HG02571 (cell line): ENCODE measurements around the gene ADGRB3.
"Not testable (repeated sequence)": the region's sequence is repeated elsewhere in the genome, so short reads cannot be mapped to it uniquely, and the experiment has no call there.

ENCODE experiments used
- ATAC-seq: cut with Tn5 transposase; IDR thresholded peaks from one replicate; pipeline ENCODE4 v1.9.1; 2021; ENCODE audit warnings: mild to moderate bottlenecking, moderate library complexity; ENCODE audit not compliant: unreplicated experiment

Gene ADGRB3

DNA sequence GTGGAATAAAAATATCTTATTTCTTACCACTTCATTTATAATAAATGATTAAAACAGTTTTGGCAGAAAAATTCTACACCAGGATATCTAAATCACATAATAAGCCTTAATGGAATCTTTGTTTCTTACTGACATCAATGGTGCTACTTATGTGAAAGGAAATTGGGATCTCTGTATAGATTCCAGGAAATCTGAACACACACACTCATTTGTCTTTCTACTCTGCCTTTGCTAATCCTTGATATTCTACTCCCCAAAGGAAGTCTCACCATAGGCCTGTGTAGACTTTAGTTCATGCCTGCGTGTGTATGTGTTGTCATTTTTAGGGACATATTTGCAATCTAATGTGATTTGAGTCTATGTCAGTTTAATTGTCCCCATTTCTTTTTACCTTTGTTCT is 7.9 kb downstream of the ADGRB3 start:
- ATAC-seq = no peak

GRCh38 chr6:68649669-68650068 is 14.6 kb downstream of the ADGRB3 start:
- ATAC-seq = no peak

GRCh38 chr6:68650142-68650541 is 15.1 kb downstream of the ADGRB3 start:
- no peak for ATAC-seq

- ATAC-seq = no peak
These were observed 16.2 kb downstream of the ADGRB3 start for GRCh38 chr6:68651011-68651985.

- ATAC-seq = no peak
These were observed 17.0 kb downstream of the ADGRB3 start for GRCh38 chr6:68652117-68652536.

DNA sequence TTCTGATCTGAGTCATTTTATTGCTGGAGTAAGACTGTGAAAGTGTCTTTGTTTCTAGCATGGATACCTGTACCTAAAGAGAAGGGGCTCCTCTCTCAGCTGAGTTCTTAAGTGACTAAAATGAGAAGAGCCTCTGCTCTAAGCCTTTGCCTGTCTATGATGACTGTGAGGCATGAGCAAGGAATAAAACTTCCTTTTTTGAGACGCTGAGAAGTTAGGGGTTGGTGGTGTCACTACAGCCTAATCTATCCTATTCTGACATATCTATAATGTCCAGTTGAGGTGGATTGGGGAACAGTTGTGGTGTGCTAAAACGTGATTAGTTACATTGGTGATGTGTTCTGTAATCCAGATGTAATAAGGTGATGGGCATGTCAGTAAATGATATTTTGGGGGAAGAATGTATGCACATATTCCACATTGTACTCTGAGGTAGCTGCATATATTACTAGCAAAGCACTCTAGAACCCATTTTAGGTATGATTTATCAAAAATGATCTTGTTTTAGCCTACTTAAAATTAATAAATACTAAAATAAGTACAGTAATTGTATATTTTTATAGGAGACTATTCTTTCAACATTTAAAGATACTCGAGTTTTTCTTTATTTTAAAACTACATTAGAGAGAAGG is 18.1 kb downstream of the ADGRB3 start:
- ATAC-seq = no peak

DNA sequence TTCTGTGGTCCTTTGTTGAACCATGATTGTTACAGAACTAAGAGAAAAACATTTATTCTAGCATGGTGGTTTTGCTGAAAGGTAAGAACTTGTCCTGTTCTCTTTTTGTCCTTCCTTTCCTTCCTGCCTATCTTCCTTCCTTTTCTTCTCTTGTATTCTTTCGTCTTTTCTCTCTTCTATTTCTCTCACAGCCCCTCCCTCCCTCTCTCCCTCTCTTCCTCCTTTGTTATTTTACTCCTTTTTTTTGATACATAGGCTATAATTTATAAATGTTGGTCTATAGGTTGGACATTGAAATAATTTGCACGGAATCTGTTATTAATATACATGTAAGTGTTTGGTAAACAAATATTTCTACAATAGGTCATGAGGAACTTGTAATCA is 18.6 kb downstream of the ADGRB3 start:
- ATAC-seq = no peak

- ATAC-seq = no peak
These were observed 19.1 kb downstream of the ADGRB3 start for GRCh38 chr6:68654134-68654533.

DNA sequence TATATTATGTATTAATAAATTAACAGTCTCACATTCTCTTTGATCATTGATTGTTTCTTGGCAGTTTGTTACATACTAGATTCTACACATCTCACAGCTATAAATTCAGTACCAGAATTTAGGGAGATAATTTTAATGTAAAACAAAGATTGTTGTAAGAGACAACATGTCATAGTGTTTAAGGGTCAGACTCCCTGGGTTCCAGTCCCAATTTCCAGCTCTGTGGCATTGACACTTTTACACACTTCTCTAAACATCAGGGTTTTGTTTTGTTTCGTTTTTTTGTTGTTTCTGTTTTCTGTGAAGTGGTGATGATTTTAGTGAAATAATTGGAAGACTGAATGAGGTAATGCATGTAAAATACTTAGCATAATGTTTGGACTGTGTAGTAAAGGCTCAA is 19.9 kb downstream of the ADGRB3 start:
- no peak for ATAC-seq

DNA sequence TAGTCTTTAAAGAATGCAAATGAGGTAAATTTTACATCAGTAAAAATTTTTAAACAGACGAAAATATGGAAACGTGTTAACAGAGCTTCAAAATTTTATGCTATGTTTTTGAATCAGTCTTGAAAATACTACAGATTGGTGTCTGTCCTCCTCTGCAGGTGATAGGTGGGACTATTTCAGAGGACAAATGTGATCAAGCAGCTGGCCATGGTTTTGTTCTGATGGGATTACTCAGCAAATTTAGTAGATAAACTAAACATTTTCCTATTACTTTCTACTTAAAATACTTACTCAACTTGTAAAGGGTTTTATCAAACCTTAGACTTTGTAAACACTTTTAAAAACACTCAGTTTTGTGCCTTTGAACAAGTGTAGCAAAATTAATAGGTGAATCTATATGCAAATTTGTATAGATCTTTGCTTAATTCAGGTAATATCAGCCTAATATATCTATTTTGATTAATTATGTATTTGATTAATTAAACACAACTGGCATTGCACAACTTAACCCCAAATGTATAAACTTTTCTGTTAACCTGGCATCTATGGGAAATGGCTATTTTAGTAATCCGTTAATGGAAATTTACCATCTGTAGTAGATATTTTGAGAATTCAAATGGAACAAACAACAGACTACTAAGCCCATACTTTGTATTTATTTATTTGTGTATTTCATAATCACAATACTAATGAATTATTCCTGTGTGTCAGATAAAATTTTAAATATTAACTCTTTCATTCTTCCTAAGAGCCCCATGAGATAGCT is 22.5 kb downstream of the ADGRB3 start:
- no peak for ATAC-seq

- no peak for ATAC-seq
These were observed 23.3 kb downstream of the ADGRB3 start for GRCh38 chr6:68658338-68658737.

DNA sequence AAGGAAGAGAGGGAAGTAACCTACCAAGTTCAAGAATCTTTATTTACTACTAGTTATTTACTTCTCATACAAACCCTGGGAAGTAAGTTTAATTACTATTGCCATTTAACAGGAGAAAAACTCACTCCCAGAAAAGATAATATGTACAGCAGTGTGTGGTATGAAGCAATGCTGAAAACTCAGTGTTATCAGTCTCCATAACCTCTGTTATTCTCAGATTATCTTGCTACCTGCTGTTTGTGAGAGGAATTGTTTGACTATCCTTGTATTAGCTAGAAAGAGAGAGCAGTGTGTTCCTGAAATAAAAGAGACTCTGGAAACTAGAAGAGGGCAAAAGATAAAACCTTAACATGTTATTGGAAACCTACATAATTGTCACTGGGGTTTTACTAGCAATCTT is 38.2 kb downstream of the ADGRB3 start:
- no peak for ATAC-seq

GRCh38 chr6:68675548-68675947 is 40.5 kb downstream of the ADGRB3 start:
- ATAC-seq = no peak

DNA sequence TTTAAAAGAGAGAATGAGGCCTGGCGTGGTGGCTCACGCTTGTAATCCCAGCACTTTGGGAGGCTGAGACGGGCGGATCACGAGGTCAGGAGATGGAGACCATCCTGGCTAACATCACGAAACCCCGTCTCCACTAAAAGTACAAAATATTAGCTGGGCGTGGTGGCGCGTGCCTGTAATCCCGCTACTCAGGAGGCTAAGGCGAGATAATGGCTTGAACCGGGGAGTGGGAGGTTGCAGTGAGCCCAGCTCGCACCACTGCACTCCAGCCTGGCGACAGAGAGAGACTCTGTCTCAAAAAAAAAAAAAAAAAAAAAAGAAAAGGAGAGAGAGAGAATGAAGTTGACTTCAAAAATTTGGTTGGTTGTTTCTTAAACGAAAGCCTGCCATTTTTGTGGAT is 41.0 kb downstream of the ADGRB3 start:
- not testable (repeated sequence) for ATAC-seq

DNA sequence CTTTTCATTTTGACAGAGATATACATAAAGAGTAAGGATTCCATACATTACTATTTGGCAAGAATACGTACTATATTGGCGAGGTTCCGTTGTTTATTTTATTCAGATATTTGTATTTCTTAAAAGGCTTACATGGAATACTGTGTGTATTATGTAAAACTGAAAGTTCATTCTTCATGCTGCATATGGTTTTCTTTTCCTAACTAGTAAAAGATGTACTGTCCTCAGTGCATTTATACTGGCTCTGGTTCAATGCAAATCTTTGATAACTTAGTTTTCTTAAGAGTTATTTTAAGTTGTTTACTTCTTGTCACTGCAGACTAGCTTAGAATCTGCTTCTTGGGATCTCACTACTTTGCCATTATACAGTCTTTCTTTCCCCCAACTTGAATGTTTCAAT is 42.0 kb downstream of the ADGRB3 start:
- no peak for ATAC-seq

GRCh38 chr6:68679399-68679798 is 44.3 kb downstream of the ADGRB3 start:
- no peak for ATAC-seq

DNA sequence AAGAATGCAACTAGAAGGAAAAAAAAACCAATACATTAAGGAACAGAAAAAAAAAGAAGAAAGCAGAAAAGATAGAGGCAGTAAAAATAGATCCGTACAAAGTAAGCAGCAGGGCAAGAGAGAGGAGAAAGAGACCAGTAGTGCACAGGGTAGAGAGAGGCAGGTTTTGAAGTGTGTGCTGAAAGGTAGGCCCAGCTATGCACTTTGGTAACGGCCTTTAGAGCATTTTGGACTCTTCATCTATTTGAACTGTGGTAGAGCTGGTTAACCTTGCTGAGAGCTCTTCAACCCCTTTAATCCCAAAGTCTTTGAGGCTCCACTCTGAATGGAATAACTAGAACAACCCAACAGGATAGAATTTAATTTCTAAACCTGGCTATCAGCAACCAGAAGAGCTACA is 45.2 kb downstream of the ADGRB3 start:
- ATAC-seq = no peak

DNA sequence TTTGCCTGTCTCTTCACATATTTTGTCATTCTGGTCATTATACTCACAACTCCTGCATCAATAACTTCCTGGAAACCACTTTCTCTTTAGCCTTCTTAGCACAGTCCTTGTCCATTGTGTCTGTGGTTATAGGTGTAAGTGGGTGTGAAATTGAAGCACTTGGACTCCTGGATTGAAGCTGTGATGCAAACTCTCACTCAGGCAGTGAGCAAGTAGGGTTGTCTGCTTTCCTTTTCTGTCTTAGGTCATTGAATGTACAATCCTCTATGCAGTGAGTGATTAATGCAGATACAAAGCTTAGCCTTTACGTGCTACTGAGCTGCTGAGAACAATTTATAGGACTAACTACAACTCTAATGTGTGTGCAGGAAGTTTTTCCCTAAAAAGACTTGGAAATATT is 54.8 kb downstream of the ADGRB3 start:
- ATAC-seq = no peak

GRCh38 chr6:68691120-68691519 is 56.0 kb downstream of the ADGRB3 start:
- no peak for ATAC-seq

GRCh38 chr6:68693271-68693670 is 58.2 kb downstream of the ADGRB3 start:
- ATAC-seq = no peak

- ATAC-seq = no peak
These were observed 60.3 kb downstream of the ADGRB3 start for GRCh38 chr6:68695403-68695802.

- no peak for ATAC-seq
These were observed 60.8 kb downstream of the ADGRB3 start for GRCh38 chr6:68695838-68696237.
